Skin of body (tissue), 2 donors: ENCODE measurements around the gene CHAF1B. TPM values are rescaled to one million over a fixed set of nuclear protein-coding genes. Genes with fewer than 3 reads are reported as not detected.
"Not testable (repeated sequence)": the region's sequence is repeated elsewhere in the genome, so short reads cannot be mapped to it uniquely, and the experiment has no call there.

ENCODE experiments used
- DNase-seq: peaks from one replicate; lab custom pipeline; 2025; lab: John Stamatoyannopoulos, UW
- total RNA-seq: library from RNA; depleted of rRNA; stranded (reverse); fragments of >200 nt; gene quantifications from one replicate; pipeline ENCODE4 v1.2.3, GENCODE V29; 2014

CHAF1B gene
- 1.6 TPM for total RNA-seq

DNA sequence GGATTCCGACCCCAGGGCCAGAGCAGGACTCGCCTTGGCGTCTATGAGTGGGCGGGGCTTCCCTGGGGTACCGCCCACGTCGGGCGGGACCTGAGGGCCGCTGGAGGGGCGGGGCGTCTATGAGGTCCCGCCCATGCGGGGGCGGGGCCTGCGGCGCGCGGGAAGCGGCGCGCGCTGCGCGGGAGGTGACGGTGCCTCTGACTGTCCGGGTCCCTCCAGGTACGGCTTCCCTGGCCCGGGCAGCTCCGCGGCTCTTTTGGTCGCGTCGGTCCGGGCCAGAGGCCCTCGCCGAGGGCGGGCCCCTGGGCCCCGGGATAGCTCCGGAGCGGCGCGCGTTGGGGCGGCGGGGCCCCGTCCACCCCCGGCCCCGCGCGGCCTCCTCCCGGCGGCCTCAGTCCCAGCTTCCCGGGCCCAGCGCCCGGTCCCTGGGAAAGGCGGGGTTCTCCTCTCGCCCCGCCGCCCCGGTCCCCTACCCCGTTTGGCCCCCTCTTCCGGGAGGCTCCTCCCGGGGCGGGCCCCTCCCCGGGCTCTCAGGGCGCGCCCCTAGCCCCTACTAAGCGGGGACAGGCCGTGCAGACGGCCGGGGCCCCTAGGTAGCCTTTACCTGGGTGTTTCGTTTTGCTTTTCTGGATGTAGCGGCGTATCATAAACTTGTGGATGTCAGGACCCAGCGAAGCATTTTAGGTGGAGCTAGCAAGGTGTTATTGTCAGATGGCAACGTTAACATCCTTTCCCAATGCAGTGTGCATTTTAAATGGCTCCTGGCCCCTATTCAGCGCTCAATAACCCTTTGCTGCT lies at the start of gene CHAF1B:
Gene CHAF1B, plus strand, starts transcription at position 160 of the 798 bp plus-strand sequence. CDS start 745 bp downstream, outside the sequence.
- DNase-seq: peak; percentile 21

- no peak for DNase-seq
These were observed 48.1 kb upstream of the CHAF1B start for GRCh38 chr21:36337099-36337509.

GRCh38 chr21:36338975-36339374 lies 46.2 kb upstream of the CHAF1B start:
- no peak for DNase-seq

DNA sequence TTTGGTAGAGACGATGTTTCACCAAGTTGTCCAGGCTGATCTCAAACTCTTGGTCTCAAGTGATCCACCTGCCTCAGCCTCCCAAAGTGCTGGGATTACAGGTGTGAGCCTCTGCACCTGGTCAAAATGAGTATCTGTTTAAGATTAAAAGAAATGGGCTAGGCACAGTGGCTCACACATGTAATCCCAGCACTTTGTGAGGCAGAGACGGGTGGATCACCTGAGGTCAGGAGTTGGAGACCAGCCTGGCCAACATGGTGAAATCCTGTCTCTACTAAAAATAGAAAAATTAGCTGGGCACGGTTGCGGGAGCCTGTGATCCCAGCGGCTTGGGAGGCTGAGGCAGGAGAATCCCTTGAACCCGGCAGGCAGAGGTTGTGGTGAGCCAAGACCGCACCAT lies 42.6 kb upstream of the CHAF1B start:
- DNase-seq: not testable (repeated sequence)

GRCh38 chr21:36344931-36345330 lies 40.3 kb upstream of the CHAF1B start:
- no peak for DNase-seq

DNA sequence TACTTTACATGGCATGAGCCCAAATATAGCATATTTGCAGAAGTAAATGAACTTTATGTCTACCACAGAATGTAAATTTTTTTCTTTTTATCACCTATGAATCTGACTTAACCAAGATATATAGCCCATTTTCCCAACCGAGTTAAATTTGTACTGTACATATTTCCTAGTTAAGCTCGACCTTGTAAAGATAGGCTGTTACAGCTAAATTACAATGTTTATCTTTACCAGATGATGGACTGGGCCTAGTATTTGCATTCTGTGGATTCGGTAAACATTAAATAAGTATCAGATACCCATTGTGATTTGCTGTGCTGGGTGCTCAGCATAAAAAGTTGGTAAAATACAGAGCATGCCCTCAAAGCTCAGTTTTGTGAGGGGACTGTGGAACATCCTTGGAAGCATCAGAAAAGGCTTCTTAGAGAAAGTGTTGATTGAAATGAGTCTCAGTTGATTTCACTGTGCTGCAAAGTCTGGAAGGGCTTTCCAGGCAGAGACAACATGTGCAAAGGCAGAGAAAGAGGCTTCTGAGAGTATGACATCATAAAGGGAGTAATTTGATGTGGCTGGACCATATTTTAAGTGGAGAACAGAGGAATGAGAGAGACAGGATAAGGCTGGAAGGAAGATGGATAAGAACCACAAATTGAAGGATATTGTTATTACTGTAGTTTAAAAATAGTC lies 37.8 kb upstream of the CHAF1B start:
- DNase-seq: no peak

- DNase-seq: no peak
These were observed 37.2 kb upstream of the CHAF1B start for GRCh38 chr21:36347962-36348328.

- DNase-seq: no peak
These were observed 35.9 kb upstream of the CHAF1B start for GRCh38 chr21:36349315-36349714.

DNA sequence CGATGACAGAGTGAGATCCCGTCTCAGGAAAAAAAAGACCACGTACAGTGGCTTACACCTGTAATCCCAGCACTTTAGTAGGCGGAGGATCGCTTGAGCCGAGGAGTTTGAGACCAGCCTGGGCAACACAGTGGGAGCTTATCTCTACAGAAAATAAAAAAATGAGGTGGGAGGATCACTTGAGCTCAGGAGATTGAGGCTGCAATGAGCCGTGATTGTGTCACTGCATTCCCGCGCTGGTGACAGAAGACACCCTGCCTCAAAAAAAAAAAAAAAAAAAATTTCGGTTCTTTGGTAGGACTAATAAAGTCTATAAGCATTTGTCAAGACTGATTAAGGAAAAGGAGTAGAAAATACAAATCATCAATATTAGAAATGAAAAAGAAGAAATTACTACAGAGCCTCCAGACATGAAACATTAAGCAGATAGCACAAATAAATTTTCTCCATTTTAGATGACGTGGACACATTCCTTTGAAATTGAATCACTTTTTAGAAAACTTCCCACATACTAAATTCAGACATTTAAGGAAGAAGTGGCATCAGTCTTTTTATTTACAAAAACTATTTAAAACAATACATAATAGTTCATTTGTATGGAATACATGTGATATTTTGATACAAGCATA lies 34.8 kb upstream of the CHAF1B start:
- no peak for DNase-seq

DNA sequence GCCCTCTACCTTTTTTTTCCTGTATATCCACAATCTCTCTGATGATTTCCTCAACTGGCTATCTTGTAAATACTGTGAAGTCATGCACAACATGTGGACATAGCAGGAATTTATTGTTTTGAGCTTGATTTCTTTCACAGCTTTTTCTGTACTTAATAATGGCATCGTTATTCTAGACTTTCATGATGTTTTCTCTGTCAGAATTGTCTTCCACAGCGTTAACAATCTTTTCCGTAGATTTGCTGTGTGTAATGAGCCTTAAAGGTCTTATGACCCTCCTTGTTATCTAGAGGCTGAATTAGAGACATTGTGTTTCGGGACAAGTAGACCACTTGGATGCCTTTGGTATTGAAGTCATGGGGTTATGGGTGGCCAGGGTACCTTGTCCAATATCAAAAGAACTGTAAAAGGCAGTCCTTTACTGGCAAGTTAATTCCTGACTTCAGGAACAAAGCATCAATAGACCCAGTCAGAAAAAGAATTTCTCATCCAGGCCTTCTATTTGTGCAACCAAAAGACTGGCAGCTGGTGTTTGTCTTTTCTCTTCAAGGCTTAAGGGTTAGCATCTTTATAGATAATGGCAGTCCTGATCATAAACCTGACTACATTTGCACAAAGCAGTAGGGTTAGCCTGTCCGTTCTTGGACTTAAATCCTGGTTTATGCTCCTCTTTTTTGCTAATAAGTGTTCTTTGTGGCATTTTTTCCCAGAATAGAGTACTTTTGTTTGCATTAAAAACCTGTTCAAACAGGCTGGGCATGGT lies 30.1 kb upstream of the CHAF1B start:
- DNase-seq: no peak

DNA sequence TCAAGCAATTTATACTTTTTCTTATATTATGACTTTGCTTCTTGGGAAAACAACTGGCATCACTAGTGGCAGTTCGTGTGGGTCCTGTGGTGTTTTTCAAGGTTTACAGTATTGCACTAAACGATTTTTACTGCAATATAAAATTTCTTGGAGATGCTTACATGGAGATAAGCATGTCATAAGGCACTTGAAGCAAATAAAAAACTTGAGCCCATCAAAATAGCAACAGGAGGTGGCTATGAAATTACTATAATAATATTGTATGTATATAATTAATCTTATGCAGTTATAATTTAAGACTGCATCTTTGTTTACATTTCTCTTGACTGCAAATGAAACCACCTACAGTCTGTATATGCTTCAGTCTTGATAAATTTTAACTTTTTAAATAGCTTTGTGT lies 29.3 kb upstream of the CHAF1B start:
- no peak for DNase-seq

DNA sequence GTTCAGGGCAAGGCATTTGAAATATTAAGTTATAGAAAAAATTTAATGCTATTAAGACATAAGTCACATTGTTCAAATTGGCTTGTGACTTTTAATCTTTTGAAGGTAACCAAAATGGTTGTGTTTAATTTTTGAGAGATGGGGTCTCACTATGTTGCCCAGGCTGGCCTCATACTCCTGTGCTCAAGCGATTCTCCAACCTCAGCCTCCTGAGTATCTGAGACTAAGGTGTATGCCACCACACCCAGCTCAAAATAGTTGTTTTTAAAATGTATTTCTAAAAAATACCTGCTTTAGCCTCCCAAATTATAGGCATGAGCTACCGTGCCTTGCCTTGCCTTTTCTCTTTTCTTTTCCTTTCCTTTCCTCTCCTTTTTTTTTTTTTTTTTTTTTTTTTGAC lies 26.0 kb upstream of the CHAF1B start:
- DNase-seq: no peak

DNA sequence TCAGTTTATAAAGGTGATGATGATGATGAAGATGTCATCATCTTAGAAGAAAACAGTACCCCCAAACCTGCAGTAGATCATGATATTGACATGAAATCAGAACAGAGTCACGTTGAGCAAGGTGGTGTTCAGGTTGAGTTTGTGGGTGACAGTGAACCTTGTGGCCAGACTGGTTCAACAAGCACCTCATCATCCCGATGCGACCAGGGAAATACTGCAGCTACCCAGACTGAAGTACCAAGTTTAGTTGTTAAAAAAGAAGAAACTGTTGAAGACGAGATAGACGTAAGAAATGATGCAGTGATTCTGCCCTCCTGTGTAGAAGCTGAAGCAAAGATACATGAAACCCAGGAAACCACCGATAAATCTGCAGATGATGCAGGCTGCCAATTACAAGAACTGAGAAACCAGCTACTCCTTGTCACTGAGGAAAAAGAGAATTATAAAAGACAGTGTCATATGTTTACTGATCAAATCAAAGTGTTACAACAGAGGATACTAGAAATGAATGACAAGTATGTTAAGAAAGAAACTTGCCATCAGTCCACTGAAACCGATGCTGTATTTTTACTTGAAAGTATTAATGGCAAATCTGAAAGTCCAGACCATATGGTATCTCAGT lies 16.0 kb upstream of the CHAF1B start:
- no peak for DNase-seq

GRCh38 chr21:36375994-36376393 lies 9.2 kb upstream of the CHAF1B start:
- DNase-seq: no peak

GRCh38 chr21:36377391-36377842 lies 7.8 kb upstream of the CHAF1B start:
- no peak for DNase-seq

DNA sequence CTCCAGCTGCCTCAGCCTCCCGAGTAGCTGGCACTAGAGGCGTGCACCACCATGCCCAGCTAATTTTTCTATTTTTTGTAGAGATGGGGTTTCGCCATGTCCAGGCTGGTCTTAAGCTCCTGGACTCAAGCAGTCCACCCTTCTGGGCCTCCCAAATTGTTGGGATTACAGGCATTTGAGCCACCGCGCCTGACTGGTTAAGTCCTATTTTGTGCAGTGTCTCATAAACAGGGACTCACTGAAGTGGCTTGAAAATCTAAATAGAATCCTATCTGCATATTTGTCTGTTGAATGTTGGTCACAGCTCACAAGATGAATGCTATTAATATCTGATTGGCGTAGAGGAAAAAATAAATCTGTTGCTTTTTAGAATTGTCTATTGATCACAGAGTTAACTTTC lies 5.9 kb upstream of the CHAF1B start:
- DNase-seq: no peak

DNA sequence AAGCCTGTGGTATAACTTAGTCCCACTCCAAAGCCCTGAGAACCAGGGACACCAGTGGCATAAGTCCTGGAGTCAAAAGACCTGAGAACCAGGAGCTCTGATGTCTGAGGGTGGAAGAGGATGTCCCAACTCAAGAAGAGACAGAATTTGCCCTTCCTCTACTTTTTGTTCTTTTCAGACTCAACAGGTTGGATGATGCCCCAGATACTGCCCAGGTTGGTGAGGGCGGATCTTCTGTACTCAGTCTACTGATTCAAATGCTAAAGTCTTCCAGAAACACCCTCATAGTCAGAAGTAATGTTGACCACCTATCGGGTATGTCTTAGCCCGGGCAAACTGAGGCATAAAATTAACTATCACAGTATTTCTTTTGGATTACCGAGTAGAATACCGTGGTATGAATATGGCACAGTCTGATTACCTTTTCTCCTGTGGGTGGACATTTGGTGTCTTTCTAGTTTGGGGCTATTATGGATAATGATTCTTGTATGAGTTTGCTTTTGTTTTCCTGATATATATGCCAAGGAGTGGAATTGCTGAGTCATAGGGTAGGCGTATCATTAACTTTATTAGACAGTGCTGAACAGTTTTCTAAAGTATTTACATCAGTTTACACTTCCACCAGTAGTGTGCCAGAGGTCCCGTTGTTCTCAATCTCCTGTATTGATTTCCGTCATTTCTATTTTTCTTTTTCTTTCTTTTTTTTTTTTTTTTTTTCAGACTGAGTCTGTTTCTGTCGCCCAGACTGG lies 3.2 kb upstream of the CHAF1B start:
- DNase-seq: no peak

- not testable (repeated sequence) for DNase-seq
These were observed 2.5 kb upstream of the CHAF1B start for GRCh38 chr21:36382722-36383121.

DNA sequence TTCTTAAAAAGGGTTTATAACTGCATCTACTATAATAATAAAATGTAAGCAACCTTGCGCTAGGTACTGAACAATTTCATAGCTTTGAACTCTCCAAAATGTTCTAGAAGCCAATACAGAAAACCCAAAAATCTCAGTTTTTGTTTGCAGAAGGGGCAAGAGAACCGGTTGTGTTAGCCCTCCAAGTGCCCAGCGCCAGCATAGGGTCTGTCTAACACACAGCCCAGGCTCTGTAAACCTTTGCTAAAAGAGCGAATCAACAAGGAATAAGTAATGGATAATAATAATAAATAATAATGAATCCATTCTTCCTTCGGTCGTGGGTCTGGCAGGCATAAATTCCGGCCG lies 333 bp upstream of the CHAF1B start:
- no peak for DNase-seq

DNA sequence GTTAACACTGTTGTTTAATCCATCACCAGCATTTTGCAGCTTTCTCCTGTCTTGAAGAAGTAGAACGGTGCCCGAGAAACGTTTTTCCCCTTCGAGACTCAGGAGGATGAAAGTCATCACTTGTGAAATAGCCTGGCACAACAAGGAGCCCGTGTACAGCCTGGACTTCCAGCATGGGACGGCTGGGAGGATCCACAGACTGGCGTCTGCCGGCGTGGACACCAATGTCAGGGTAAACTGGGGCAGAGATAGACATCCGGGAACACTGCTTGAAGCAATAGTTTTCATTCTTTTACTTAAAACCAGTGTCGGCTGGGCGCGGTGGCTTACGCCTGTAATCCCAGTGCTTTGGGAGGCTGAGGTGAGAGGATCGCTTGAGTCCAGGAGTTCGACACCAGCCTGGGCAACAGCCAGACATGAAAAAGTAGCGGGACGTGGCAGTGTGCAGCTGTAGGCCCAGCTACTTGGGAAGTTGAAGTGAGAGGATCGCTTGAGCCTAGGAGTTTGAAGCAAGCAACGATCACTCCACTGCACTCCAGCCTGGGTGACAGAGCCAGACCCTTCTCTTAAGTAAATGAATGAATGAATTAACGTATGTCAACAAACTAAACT lies 945 bp downstream of the CHAF1B start:
- no peak for DNase-seq
